Right lobe of liver (tissue), 6 donors: ENCODE data around the gene CPT1A. TPM values are rescaled to one million over a fixed set of nuclear protein-coding genes. Genes with fewer than 3 reads are reported as not detected.

Experiments
- ATAC-seq, 4 donors: fragments of 200-7000 bp; cut with Tn5 transposase; one replicate each; pipeline ENCODE4 v1.9.1; 2020; ENCODE audit warnings: mild to moderate bottlenecking in 4 of 4, moderate library complexity in 4 of 4
- DNase-seq, 3 donors: peaks; one replicate each; pipeline ENCODE4 v3.0.0-alpha.2; 2020
- H3K27ac ChIP-seq, 3 donors: fragments of 200-600 bp; one replicate each; pipeline ENCODE4 v1.8.0; 2022
- H3K27me3 ChIP-seq, 2 donors: fragments of 200-600 bp; one replicate each; pipeline ENCODE4 v1.8.0; 2022
- H3K36me3 ChIP-seq, 4 donors: fragments of 200-600 bp; sonication (generic) in 1 of 4; one replicate each; pipeline versions ENCODE4 v1.5.1 to v1.8.0; 2017 to 2022; ENCODE audit warnings: control low read depth in 1 of 4
- H3K4me1 ChIP-seq, 4 donors: fragments of 200-600 bp; sonication (generic) in 1 of 4; one replicate each; pipeline versions ENCODE4 v1.5.1 to v1.8.0; 2017 to 2022; ENCODE audit warnings: control low read depth in 1 of 4
- H3K4me3 ChIP-seq, 3 donors: fragments of 200-600 bp; one replicate each; pipeline ENCODE4 v1.8.0; 2022
- H3K9me3 ChIP-seq, 4 donors: fragments of 200-600 bp; sonication (generic) in 1 of 4; one replicate each; pipeline versions ENCODE4 v1.5.1 to v1.8.0; 2017 to 2022; ENCODE audit warnings: control low read depth in 1 of 4
- CTCF ChIP-seq, 4 donors: fragments of 200-600 bp in 3 of 4; fragments of 450-650 bp in 1 of 4; IDR thresholded peaks; one replicate each; pipeline versions ENCODE4 v1.5.1 to v1.8.0; 2016 to 2022; ENCODE audit warnings: antibody characterized with exemption in 4 of 4, mild to moderate bottlenecking in 2 of 4
- POLR2A ChIP-seq: fragments of 450-650 bp; IDR thresholded peaks from one replicate; pipeline ENCODE4 v1.6.1; 2017; ENCODE audit warnings: antibody characterized with exemption, mild to moderate bottlenecking
- WGBS: methylation state at CpG from one replicate; pipeline ENCODE4 v1.1.6; 2018; ENCODE audit warnings: low coverage, low lambda C conversion rate; ENCODE audit not compliant: insufficient coverage; ENCODE audit errors: missing lambda C conversion rate; 5-methylcytosine and 5-hydroxymethylcytosine counted together
- intact Hi-C, 2 donors: fragments of 100-400 bp; cut with DNase I; formaldehyde crosslinking; loops; one replicate each; pipeline versions ENCODE4 v1.11.2 to v1.14.1; 2022
- total RNA-seq, 6 experiments: library from RNA; depleted of rRNA in 2 of 6; stranded (reverse); fragments of >200 nt in 2 of 6; fragmentation: NEBNext Ultra II Directional in 3 of 6; extraction: Animal tissue kit (Norgen Biotek cat#: 25700) in 3 of 6; gene quantifications; one replicate each; pipeline versions ENCODE4 v1.1.0 to v1.2.4, GENCODE V29; 2016 to 2023
- donor health status: DM: no; HTN: yes; CAD: no.
- donor health status: DM: no; HTN: no; CAD: no.
- donor health status: DM: no; HTN: no; CAD: no.
- donor health status: DM: no; HTN: yes; CAD: no.
- donor health status: DM: no; HTN: yes; CAD: no.

Gene CPT1A
- total RNA-seq, 6 experiments from 2014 or later: 30.5 to 152 (median 90.8) TPM

- DNase-seq: no peak
- WGBS: 73% methylated on average over 4 of the region's 12 CpGs
- no peaks in the 10 kb centered on the region for H3K27me3 ChIP-seq
- no peak for TF ChIP-seq POLR2A
- TF ChIP-seq CTCF (IDR thresholded peaks at IDR 0.05): no peak
- intact Hi-C loops: no loop called here
- H3K9me3 ChIP-seq: no peaks in the 10 kb centered on the region
- H3K4me1 ChIP-seq: no peaks in the 10 kb centered on the region
- no peak overlapping the region for H3K27ac ChIP-seq
- no peak for ATAC-seq
- no peaks in the 10 kb centered on the region for H3K36me3 ChIP-seq
- H3K4me3 ChIP-seq: no peak overlapping the region
Observed at GRCh38 chr11:68709062-68709461, 132.7 kb downstream of the CPT1A start.

GRCh38 chr11:68707527-68707926, 134.2 kb downstream of the CPT1A start:
- intact Hi-C loops: no loop called here
- no peak for ATAC-seq
- TF ChIP-seq CTCF (IDR thresholded peaks at IDR 0.05): no peak
- no peak for TF ChIP-seq POLR2A
- Histone ChIP-seq H3K4me3 (no peak overlapping the region), H3K27ac (no peak overlapping the region), H3K36me3 (no peaks in the 10 kb centered on the region), H3K4me1 (no peaks in the 10 kb centered on the region), H3K27me3 (no peaks in the 10 kb centered on the region), H3K9me3 (no peaks in the 10 kb centered on the region)
- WGBS: 77% methylated on average over 6 of the region's 7 CpGs
- no peak for DNase-seq

- no peaks in the 10 kb centered on the region for H3K36me3 ChIP-seq
- intact Hi-C loops: no loop called here
- no peak for TF ChIP-seq CTCF (IDR thresholded peaks at IDR 0.05)
- no peaks in the 10 kb centered on the region for H3K27me3 ChIP-seq
- H3K9me3 ChIP-seq: no peaks in the 10 kb centered on the region
- no peaks in the 10 kb centered on the region for H3K4me1 ChIP-seq
- WGBS: 11% methylated on average over 5 of the region's 16 CpGs
- H3K27ac ChIP-seq: no peak overlapping the region
- H3K4me3 ChIP-seq: no peak overlapping the region
- peak in 1 of 4 donors; percentile 28 for ATAC-seq
- DNase-seq: no peak
Observed at GRCh38 chr11:68704887-68705286, 136.8 kb downstream of the CPT1A start.

Other genes with a start within 250 kb of the CPT1A start
- gene GAL, start 157.4 kb downstream of the CPT1A start, total RNA-seq: under 1 TPM in 1 of 6 experiments, not detected in 5; 0.49 TPM
- 1 to 10 TPM in 2 of 6 experiments, under 1 TPM in 4; 0.42 to 1.4 (median 0.80) TPM for gene TESMIN, start 90.4 kb downstream of the CPT1A start, total RNA-seq
- gene MRPL21, start 61.9 kb upstream of the CPT1A start, total RNA-seq: 10 to 100 TPM; 18.8 to 50.4 (median 26.0) TPM
- 10 to 100 TPM in 4 of 6 experiments, 1 to 10 TPM in 2; 5.8 to 21.2 (median 11.5) TPM for gene IGHMBP2, start 62.0 kb upstream of the CPT1A start, total RNA-seq
- not detected for gene MRGPRD, start 139.1 kb upstream of the CPT1A start, total RNA-seq
- 1 to 10 TPM; 1.6 to 3.4 (median 2.0) TPM for gene MRGPRF, start 171.3 kb upstream of the CPT1A start, total RNA-seq
- gene TPCN2, start 207.0 kb upstream of the CPT1A start, total RNA-seq: 10 to 100 TPM; 10.7 to 27.2 (median 15.6) TPM